IPS DF 6.9 (cell line): ENCODE measurements around the gene TACR2.

ENCODE experiments used
- DNase-seq: peaks from one replicate; pipeline ENCODE4 v3.0.0-alpha.2; 2013; ENCODE audit warnings: low read depth, low spot score
- H3K27ac ChIP-seq: one replicate; pipeline ENCODE4 v1.5.1; 2013; ENCODE audit warnings: low read length, control low read depth
- H3K27me3 ChIP-seq: 2 replicates; pipeline ENCODE4 v1.6.1; 2013; ENCODE audit warnings: mild to moderate bottlenecking, low read length; ENCODE audit not compliant: control insufficient read depth, insufficient read depth
- H3K36me3 ChIP-seq: 2 replicates; pipeline ENCODE4 v1.6.1; 2013; ENCODE audit warnings: low read length; ENCODE audit not compliant: control insufficient read depth, insufficient read depth
- H3K4me1 ChIP-seq: 2 replicates; pipeline ENCODE4 v1.6.1; 2013; ENCODE audit warnings: low read length; ENCODE audit not compliant: control insufficient read depth, insufficient read depth
- H3K4me3 ChIP-seq: 2 replicates; pipeline ENCODE4 v1.5.1; 2013; ENCODE audit warnings: mild to moderate bottlenecking, low read length
- H3K9me3 ChIP-seq: 2 replicates; pipeline ENCODE4 v1.6.1; 2013; ENCODE audit warnings: low read length, inconsistent platforms; ENCODE audit not compliant: control insufficient read depth, insufficient read depth
- WGBS: extraction: QIAGEN DNeasy Blood & Tissue Kit; methylation state at CpG from one replicate; pipeline ENCODE4 v1.1.7; 2013; ENCODE audit warnings: mixed read lengths, missing lambda C conversion rate; ENCODE audit not compliant: insufficient read length, insufficient coverage; 5-methylcytosine and 5-hydroxymethylcytosine counted together

The TACR2 gene

GRCh38 chr10:69374242-69374641 lies 42.5 kb downstream of the TACR2 start:
- no peak overlapping the region for H3K27ac ChIP-seq
- DNase-seq = no peak
- no peaks in the 10 kb centered on the region for H3K27me3 ChIP-seq
- peaks cover 3% of the 10 kb centered on the region for H3K4me1 ChIP-seq
- H3K4me3 ChIP-seq = no peak overlapping the region
- WGBS = no CpG with 5 or more reads among the region's 13 CpGs
- peaks cover 14% of the 10 kb centered on the region for H3K36me3 ChIP-seq
- no peaks in the 10 kb centered on the region for H3K9me3 ChIP-seq

GRCh38 chr10:69372126-69372980 lies 44.4 kb downstream of the TACR2 start:
- H3K36me3 ChIP-seq = peaks cover 21% of the 10 kb centered on the region
- no peak overlapping the region for H3K4me3 ChIP-seq
- no peak for DNase-seq
- H3K27me3 ChIP-seq = no peaks in the 10 kb centered on the region
- no peak overlapping the region for H3K27ac ChIP-seq
- no CpG with 5 or more reads among the region's 9 CpGs for WGBS
- H3K4me1 ChIP-seq = peaks cover 3% of the 10 kb centered on the region
- no peaks in the 10 kb centered on the region for H3K9me3 ChIP-seq

DNA sequence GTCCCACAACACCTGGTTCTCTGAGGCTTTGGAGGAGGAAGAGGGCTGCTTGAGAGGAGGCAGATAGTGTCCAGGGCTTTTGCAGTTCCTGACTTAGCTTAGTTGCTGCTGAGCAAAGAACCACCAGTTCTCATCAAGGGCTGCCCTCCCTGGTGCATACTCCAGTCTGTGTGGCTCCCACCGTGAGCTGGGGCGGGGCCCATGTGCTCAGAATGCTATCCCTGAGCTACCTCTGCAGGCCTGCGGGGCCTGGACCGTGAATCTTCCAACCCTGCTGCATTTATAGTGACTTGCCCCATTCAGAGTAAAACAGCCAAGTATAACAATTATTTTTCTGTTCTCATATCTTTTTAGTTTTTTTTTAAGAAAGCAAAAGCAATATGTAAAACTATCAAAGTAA lies 49.2 kb downstream of the TACR2 start:
- Histone ChIP-seq H3K4me1 (no peaks in the 10 kb centered on the region), H3K4me3 (no peak overlapping the region), H3K27me3 (no peaks in the 10 kb centered on the region), H3K27ac (no peak overlapping the region), H3K9me3 (no peaks in the 10 kb centered on the region), H3K36me3 (peaks cover 20% of the 10 kb centered on the region)
- DNase-seq = no peak
- WGBS = no CpG with 5 or more reads among the region's 4 CpGs

- no peak overlapping the region for H3K4me3 ChIP-seq
- no CpG with 5 or more reads among the region's 5 CpGs for WGBS
- H3K27me3 ChIP-seq = no peaks in the 10 kb centered on the region
- H3K9me3 ChIP-seq = no peaks in the 10 kb centered on the region
- H3K27ac ChIP-seq = no peak overlapping the region
- H3K4me1 ChIP-seq = no peaks in the 10 kb centered on the region
- DNase-seq = no peak
- peaks cover 20% of the 10 kb centered on the region for H3K36me3 ChIP-seq
Measured at GRCh38 chr10:69366738-69367137, 50.0 kb downstream of the TACR2 start.

- Histone ChIP-seq H3K36me3 (peaks cover 18% of the 10 kb centered on the region), H3K27me3 (no peaks in the 10 kb centered on the region), H3K9me3 (no peaks in the 10 kb centered on the region), H3K4me1 (no peaks in the 10 kb centered on the region), H3K4me3 (no peak overlapping the region), H3K27ac (no peak overlapping the region)
- no CpG with 5 or more reads among the region's 9 CpGs for WGBS
- no peak for DNase-seq
Measured at GRCh38 chr10:69364232-69364940, 52.3 kb downstream of the TACR2 start.

DNA sequence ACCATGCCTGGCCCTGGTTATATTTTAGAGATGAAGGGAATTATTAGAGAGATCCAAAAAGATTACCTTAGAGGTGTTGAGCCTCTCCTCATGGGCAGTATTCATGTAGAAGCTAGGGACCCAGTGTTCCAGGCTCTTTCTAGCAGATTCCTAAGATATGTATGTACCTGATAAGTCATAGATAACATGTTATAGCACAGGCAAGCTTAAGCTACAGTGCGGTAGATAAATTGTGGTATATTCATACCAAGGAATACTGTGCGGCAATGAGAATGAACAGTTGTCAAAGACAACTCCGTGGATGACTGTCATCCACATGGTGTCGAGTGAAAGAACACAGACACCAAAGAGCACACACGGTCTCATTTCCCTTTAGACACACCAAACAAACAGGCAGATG lies 53.1 kb downstream of the TACR2 start:
- H3K36me3 ChIP-seq = peaks cover 10% of the 10 kb centered on the region

GRCh38 chr10:69362471-69362954 lies 54.2 kb downstream of the TACR2 start:
- no peak for DNase-seq
- H3K4me1 ChIP-seq = no peaks in the 10 kb centered on the region

More for the DNA sequence above, 53.1 kb downstream of the TACR2 start:
- Histone ChIP-seq H3K27me3 (no peaks in the 10 kb centered on the region), H3K27ac (no peak overlapping the region), H3K4me1 (no peaks in the 10 kb centered on the region), H3K9me3 (no peaks in the 10 kb centered on the region), H3K4me3 (no peak overlapping the region)
- WGBS = no CpG with 5 or more reads among the region's 5 CpGs
- no peak for DNase-seq

GRCh38 chr10:69361303-69361614 lies 55.5 kb downstream of the TACR2 start:
- no peak for DNase-seq
- H3K4me1 ChIP-seq = no peaks in the 10 kb centered on the region
- H3K36me3 ChIP-seq = peaks cover 2% of the 10 kb centered on the region; the same call in 1 of the 2 replicates

More at GRCh38 chr10:69362471-69362954, 54.2 kb downstream of the TACR2 start:
- Histone ChIP-seq H3K36me3 (peaks cover 5% of the 10 kb centered on the region; the same call in 1 of the 2 replicates), H3K27me3 (no peaks in the 10 kb centered on the region), H3K27ac (no peak overlapping the region), H3K9me3 (no peaks in the 10 kb centered on the region), H3K4me3 (no peak overlapping the region)
- WGBS = no CpG with 5 or more reads among the region's 13 CpGs

DNA sequence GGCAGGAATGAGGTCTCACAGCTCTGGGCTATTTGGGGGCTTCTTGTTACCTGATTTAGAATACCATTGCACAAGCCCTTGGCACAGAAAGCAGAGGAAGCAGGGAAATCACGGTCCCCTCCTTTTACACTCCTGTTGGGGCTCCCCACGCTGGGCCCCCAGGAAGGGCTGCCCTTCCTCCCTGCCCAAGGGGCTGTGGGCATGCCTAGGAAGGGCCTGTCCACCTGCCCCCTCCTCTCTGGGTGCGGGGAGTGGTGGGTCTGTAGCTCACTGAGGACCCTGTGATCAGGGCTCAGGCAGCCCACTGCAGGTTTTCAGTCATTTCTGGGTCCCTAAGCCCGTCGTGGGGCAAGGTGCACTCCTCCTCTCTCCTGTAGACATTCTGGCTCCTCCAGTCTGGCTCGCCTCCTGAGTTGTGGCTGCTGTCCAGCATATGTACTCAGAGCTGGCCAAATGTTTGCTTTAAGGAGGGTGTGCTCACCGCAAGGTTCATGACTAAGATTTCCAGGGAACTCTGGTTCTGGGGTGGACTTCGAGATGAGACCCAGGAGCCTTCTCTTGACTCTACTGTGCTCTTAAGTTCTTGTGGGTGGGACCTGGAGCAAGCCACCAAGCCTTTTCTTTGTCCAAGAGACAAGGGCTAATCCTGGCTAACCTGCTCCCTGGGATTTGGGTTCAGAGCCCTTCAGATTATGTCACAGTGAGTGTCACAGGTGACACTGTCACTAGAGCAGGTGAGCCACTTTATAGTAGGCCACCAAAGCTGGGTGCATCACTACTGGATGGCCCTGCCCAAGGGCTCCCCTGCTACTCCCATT lies 56.0 kb downstream of the TACR2 start:
- H3K4me3 ChIP-seq = no peak overlapping the region
- no peak overlapping the region for H3K27ac ChIP-seq
- no peaks in the 10 kb centered on the region for H3K4me1 ChIP-seq
- no CpG with 5 or more reads among the region's 8 CpGs for WGBS
- H3K36me3 ChIP-seq = peaks cover 2% of the 10 kb centered on the region; the same call in 1 of the 2 replicates
- no peaks in the 10 kb centered on the region for H3K9me3 ChIP-seq
- no peaks in the 10 kb centered on the region for H3K27me3 ChIP-seq
- no peak for DNase-seq

More at GRCh38 chr10:69361303-69361614, 55.5 kb downstream of the TACR2 start:
- WGBS = no CpG with 5 or more reads among the region's 2 CpGs
- no peak overlapping the region for H3K27ac ChIP-seq
- H3K27me3 ChIP-seq = no peaks in the 10 kb centered on the region
- no peaks in the 10 kb centered on the region for H3K9me3 ChIP-seq
- no peak overlapping the region for H3K4me3 ChIP-seq

- Histone ChIP-seq H3K4me1 (no peaks in the 10 kb centered on the region), H3K27me3 (no peaks in the 10 kb centered on the region), H3K36me3 (no peaks in the 10 kb centered on the region), H3K9me3 (no peaks in the 10 kb centered on the region), H3K4me3 (no peak overlapping the region), H3K27ac (no peak overlapping the region)
- DNase-seq = no peak
- no CpG with 5 or more reads among the region's 5 CpGs for WGBS
Measured at GRCh38 chr10:69359594-69359993, 57.1 kb downstream of the TACR2 start.
